ENCODE measurements around the gene USH1G. TPM values are rescaled to one million over a fixed set of nuclear protein-coding genes. Genes with fewer than 3 reads are reported as not detected.
A peak's percentile ranks its signal among the peaks of the same experiment; 100 is the strongest.

The USH1G gene
- total and polyA plus RNA-seq, 2 of the 13 experiments (the other 11 are each of a cell fraction or from before 2014, with no cell fraction given): 0.04 TPM; not detected in 1

- TF ChIP-seq, protein P1, sequence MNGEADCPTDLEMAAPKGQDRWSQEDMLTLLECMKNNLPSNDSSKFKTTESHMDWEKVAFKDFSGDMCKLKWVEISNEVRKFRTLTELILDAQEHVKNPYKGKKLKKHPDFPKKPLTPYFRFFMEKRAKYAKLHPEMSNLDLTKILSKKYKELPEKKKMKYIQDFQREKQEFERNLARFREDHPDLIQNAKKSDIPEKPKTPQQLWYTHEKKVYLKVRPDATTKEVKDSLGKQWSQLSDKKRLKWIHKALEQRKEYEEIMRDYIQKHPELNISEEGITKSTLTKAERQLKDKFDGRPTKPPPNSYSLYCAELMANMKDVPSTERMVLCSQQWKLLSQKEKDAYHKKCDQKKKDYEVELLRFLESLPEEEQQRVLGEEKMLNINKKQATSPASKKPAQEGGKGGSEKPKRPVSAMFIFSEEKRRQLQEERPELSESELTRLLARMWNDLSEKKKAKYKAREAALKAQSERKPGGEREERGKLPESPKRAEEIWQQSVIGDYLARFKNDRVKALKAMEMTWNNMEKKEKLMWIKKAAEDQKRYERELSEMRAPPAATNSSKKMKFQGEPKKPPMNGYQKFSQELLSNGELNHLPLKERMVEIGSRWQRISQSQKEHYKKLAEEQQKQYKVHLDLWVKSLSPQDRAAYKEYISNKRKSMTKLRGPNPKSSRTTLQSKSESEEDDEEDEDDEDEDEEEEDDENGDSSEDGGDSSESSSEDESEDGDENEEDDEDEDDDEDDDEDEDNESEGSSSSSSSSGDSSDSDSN (CRISPR knock-in tag; IDR thresholded peaks at IDR 0.05): 0 out of 2 replicates have a peak, but pooled peaks have one; percentile 8
- TF ChIP-seq KDM5B (CRISPR knock-in tag; IDR thresholded peaks at IDR 0.05; ENCODE audit: borderline replicate concordance) (peak; percentile 54; the same call in 1 of the 2 replicates), TBL1XR1 (IDR thresholded peaks at IDR 0.05; ENCODE audit: borderline replicate concordance, low read length, partially characterized antibody) (peak; percentile 21), ZNF282 (IDR thresholded peaks at IDR 0.05; ENCODE audit: partially characterized antibody) (no peak), NCOA5 (CRISPR knock-in tag; IDR thresholded peaks at IDR 0.05) (no peak), ARNT (IDR thresholded peaks at IDR 0.05) (no peak), ZNF232 (CRISPR knock-in tag; IDR thresholded peaks at IDR 0.05; ENCODE audit: borderline replicate concordance) (no peak), ZNF761 (CRISPR knock-in tag; conservative IDR thresholded peaks at IDR 0.05) (no peak; the same call in 1 of the 2 replicates), RFXANK (CRISPR knock-in tag; IDR thresholded peaks at IDR 0.05) (no peak), ZNF20 (CRISPR knock-in tag; IDR thresholded peaks at IDR 0.05) (no peak), ATRX (CRISPR knock-in tag; IDR thresholded peaks at IDR 0.05; ENCODE audit: borderline replicate concordance) (no peak), SMYD3 (CRISPR knock-in tag; IDR thresholded peaks at IDR 0.05) (peak; percentile 81; the same call in 1 of the 2 replicates), ZSCAN22 (CRISPR knock-in tag; IDR thresholded peaks at IDR 0.05) (no peak), XRCC5 (optimal IDR thresholded peaks at IDR 0.05; ENCODE audit: low read length) (peak; percentile 76), BRCA1 (CRISPR knock-in tag; IDR thresholded peaks at IDR 0.05) (no peak), REXO4 (CRISPR knock-in tag; IDR thresholded peaks at IDR 0.05; ENCODE audit: borderline replicate concordance) (no peak), MXD1 (CRISPR knock-in tag; IDR thresholded peaks at IDR 0.05) (peak; percentile 38; the same call in 1 of the 2 replicates), ZNF784 (CRISPR knock-in tag; IDR thresholded peaks at IDR 0.05; ENCODE audit: borderline replicate concordance) (no peak)
- TF ChIP-seq, protein P2, sequence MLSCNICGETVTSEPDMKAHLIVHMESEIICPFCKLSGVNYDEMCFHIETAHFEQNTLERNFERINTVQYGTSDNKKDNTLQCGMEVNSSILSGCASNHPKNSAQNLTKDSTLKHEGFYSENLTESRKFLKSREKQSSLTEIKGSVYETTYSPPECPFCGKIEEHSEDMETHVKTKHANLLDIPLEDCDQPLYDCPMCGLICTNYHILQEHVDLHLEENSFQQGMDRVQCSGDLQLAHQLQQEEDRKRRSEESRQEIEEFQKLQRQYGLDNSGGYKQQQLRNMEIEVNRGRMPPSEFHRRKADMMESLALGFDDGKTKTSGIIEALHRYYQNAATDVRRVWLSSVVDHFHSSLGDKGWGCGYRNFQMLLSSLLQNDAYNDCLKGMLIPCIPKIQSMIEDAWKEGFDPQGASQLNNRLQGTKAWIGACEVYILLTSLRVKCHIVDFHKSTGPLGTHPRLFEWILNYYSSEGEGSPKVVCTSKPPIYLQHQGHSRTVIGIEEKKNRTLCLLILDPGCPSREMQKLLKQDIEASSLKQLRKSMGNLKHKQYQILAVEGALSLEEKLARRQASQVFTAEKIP (CRISPR knock-in tag; IDR thresholded peaks at IDR 0.05; ENCODE audit: borderline replicate concordance): no peak
- TF ChIP-seq, protein P3, sequence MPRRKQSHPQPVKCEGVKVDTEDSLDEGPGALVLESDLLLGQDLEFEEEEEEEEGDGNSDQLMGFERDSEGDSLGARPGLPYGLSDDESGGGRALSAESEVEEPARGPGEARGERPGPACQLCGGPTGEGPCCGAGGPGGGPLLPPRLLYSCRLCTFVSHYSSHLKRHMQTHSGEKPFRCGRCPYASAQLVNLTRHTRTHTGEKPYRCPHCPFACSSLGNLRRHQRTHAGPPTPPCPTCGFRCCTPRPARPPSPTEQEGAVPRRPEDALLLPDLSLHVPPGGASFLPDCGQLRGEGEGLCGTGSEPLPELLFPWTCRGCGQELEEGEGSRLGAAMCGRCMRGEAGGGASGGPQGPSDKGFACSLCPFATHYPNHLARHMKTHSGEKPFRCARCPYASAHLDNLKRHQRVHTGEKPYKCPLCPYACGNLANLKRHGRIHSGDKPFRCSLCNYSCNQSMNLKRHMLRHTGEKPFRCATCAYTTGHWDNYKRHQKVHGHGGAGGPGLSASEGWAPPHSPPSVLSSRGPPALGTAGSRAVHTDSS (CRISPR knock-in tag; conservative IDR thresholded peaks at IDR 0.05): no peak
- TF ChIP-seq, protein P4, sequence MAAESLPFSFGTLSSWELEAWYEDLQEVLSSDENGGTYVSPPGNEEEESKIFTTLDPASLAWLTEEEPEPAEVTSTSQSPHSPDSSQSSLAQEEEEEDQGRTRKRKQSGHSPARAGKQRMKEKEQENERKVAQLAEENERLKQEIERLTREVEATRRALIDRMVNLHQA (CRISPR knock-in tag; IDR thresholded peaks at IDR 0.05): no peak
Observed at GRCh38 chr17:74873037-74873873, 49.8 kb downstream of the USH1G start (continued).

Measured in HepG2 (cell line).